SU-DHL-6 (cell line): Measurements from ENCODE around the gene SHMT2.

Experiments used
- EZH2phosphoT487 ChIP-seq: fragments of 200-600 bp; sonication (generic), shearing (Covaris generic); conservative IDR thresholded peaks from 2 replicates; pipeline ENCODE4 v1.6.1; 2018; ENCODE audit warnings: mild to moderate bottlenecking, antibody characterized with exemption, low read length, moderate library complexity, mixed read lengths
- TF ChIP-seq, protein P1 (sequence below): fragments of 200-600 bp; sonication (generic); IDR thresholded peaks from one replicate; pipeline ENCODE4 v1.5.1; 2017; ENCODE audit warnings: antibody characterized with exemption, mild to moderate bottlenecking, low read length, moderate library complexity; ENCODE audit not compliant: insufficient read depth, poor library complexity, severe bottlenecking

DNA sequence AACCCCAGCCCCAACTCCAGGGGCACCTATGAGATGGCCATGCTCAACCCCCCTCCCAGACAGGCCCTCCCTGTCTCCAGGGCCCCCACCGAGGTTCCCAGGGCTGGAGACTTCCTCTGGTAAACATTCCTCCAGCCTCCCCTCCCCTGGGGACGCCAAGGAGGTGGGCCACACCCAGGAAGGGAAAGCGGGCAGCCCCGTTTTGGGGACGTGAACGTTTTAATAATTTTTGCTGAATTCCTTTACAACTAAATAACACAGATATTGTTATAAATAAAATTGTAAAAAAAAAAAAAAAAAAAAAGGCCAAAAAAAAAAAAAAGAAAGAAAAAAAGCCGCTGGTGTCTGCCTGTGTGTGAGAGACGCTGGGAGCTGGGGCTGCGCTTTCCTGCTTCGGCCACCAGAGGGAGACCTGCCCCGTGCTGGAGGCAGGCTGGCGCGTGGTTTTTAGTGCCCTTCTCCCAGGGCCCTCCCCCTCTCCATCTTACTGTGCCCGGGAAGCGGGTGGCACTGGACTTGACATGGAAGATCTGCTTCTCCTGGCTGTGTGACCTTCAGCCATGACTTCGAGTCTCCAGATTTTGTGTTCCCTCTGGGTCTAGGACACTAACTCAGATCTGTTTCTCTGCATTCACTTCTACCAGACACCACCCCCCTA is 16.3 kb upstream of the SHMT2 start:
- TF ChIP-seq, protein P1, sequence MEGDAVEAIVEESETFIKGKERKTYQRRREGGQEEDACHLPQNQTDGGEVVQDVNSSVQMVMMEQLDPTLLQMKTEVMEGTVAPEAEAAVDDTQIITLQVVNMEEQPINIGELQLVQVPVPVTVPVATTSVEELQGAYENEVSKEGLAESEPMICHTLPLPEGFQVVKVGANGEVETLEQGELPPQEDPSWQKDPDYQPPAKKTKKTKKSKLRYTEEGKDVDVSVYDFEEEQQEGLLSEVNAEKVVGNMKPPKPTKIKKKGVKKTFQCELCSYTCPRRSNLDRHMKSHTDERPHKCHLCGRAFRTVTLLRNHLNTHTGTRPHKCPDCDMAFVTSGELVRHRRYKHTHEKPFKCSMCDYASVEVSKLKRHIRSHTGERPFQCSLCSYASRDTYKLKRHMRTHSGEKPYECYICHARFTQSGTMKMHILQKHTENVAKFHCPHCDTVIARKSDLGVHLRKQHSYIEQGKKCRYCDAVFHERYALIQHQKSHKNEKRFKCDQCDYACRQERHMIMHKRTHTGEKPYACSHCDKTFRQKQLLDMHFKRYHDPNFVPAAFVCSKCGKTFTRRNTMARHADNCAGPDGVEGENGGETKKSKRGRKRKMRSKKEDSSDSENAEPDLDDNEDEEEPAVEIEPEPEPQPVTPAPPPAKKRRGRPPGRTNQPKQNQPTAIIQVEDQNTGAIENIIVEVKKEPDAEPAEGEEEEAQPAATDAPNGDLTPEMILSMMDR: peak; percentile 72
- no peak for TF ChIP-seq EZH2phosphoT487
